Gastroesophageal sphincter (tissue), 4 donors: ENCODE data around the gene RASGEF1C. TPM values are rescaled to one million over a fixed set of nuclear protein-coding genes. Genes with fewer than 3 reads are reported as not detected.

ENCODE experiments used
- ATAC-seq: fragments of 150-250 bp; one replicate; pipeline ENCODE4 v1.9.1; 2016; ENCODE audit warnings: mild to moderate bottlenecking, moderate library complexity
- H3K27ac ChIP-seq, 4 donors: fragments of 200-600 bp; sonication (generic) in 3 of 4; 1 replicate in 3 of 4; 2 replicates in 1 of 4; pipeline ENCODE4 v1.5.1; 2016 to 2019
- H3K27me3 ChIP-seq: fragments of 200-600 bp; sonication (generic); one replicate; pipeline ENCODE4 v1.5.1; 2019
- H3K36me3 ChIP-seq, 2 donors: fragments of 200-600 bp; sonication (generic); one replicate each; pipeline ENCODE4 v1.5.1; 2019; ENCODE audit warnings: control low read depth in 1 of 2
- H3K4me1 ChIP-seq, 3 donors: fragments of 200-600 bp; sonication (generic); 1 replicate in 2 of 3; 2 replicates in 1 of 3; pipeline ENCODE4 v1.5.1; 2016 to 2019; ENCODE audit warnings: control low read depth in 2 of 3
- H3K4me3 ChIP-seq, 2 donors: fragments of 200-600 bp; sonication (generic); one replicate each; pipeline ENCODE4 v1.5.1; 2019; ENCODE audit warnings: mild to moderate bottlenecking in 1 of 2, moderate library complexity in 1 of 2
- H3K9me3 ChIP-seq, 3 donors: fragments of 200-600 bp; sonication (generic); one replicate each; pipeline ENCODE4 v1.5.1; 2017 to 2019; ENCODE audit warnings: control low read depth in 2 of 3
- EP300 ChIP-seq: sonication (generic); formaldehyde crosslinking; IDR thresholded peaks from one replicate; pipeline ENCODE4 v1.6.1; 2017; ENCODE audit warnings: antibody characterized with exemption, mild to moderate bottlenecking
- POLR2A ChIP-seq, 2 donors: fragments of 450-650 bp; IDR thresholded peaks; one replicate each; pipeline ENCODE4 v1.6.1; 2017; ENCODE audit warnings: antibody characterized with exemption in 2 of 2, mild to moderate bottlenecking in 2 of 2, moderate library complexity in 1 of 2
- POLR2AphosphoS5 ChIP-seq: sonication (generic); formaldehyde crosslinking; IDR thresholded peaks from one replicate; pipeline ENCODE4 v1.6.1; 2017; ENCODE audit warnings: antibody characterized with exemption
- WGBS, 2 donors: methylation state at CpG; one replicate each; pipeline ENCODE4 v1.1.5; 2018; ENCODE audit warnings: low coverage in 1 of 2; 5-methylcytosine and 5-hydroxymethylcytosine counted together
- total RNA-seq, 4 donors: library from RNA; depleted of rRNA; stranded (reverse); fragments of >200 nt; gene quantifications; one replicate each; pipeline ENCODE4 v1.1.0, GENCODE V29; 2016
- TF ChIP-seq, protein P1 (sequence below), 4 experiments: fragments of 200-600 bp in 2 of 4; fragments of 450-650 bp in 2 of 4; sonication (generic) in 1 of 4; IDR thresholded peaks; one replicate each; pipeline ENCODE4 v1.5.1; 2017 to 2019; ENCODE audit warnings: antibody characterized with exemption in 4 of 4, mild to moderate bottlenecking in 2 of 4, moderate library complexity in 2 of 4

Gene RASGEF1C
- total RNA-seq, 4 donors from 2014 or later = 0.81 to 8.4 (median 2.0) TPM

- Histone ChIP-seq H3K9me3 (peaks cover 0 to 12% (median 0%) of the 10 kb centered on the region in 3 donors), H3K27ac (no peak overlapping the region), H3K36me3 (no peaks in the 10 kb centered on the region), H3K4me1 (no peaks in the 10 kb centered on the region), H3K27me3 (no peaks in the 10 kb centered on the region), H3K4me3 (no peak overlapping the region)
- 48 to 65% methylated on average over 2 to 6 of the region's 6 CpGs for WGBS, 2 donors
- TF ChIP-seq EP300 (no peak), POLR2A (IDR thresholded peaks at IDR 0.05) (no peak), POLR2AphosphoS5 (no peak)
- TF ChIP-seq, protein P1, sequence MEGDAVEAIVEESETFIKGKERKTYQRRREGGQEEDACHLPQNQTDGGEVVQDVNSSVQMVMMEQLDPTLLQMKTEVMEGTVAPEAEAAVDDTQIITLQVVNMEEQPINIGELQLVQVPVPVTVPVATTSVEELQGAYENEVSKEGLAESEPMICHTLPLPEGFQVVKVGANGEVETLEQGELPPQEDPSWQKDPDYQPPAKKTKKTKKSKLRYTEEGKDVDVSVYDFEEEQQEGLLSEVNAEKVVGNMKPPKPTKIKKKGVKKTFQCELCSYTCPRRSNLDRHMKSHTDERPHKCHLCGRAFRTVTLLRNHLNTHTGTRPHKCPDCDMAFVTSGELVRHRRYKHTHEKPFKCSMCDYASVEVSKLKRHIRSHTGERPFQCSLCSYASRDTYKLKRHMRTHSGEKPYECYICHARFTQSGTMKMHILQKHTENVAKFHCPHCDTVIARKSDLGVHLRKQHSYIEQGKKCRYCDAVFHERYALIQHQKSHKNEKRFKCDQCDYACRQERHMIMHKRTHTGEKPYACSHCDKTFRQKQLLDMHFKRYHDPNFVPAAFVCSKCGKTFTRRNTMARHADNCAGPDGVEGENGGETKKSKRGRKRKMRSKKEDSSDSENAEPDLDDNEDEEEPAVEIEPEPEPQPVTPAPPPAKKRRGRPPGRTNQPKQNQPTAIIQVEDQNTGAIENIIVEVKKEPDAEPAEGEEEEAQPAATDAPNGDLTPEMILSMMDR (IDR thresholded peaks at IDR 0.05) = no peak
- ATAC-seq = no peak
These were observed 17.3 kb downstream of the RASGEF1C start for GRCh38 chr5:180191716-180192115.

GRCh38 chr5:180187767-180188166, 21.2 kb downstream of the RASGEF1C start:
- TF ChIP-seq POLR2AphosphoS5 = no peak
- TF ChIP-seq POLR2A (IDR thresholded peaks at IDR 0.05) = no peak
- TF ChIP-seq, protein P1 (IDR thresholded peaks at IDR 0.05) = no peak
- no peak for TF ChIP-seq EP300
- H3K9me3 ChIP-seq = peaks cover 0 to 23% (median 0%) of the 10 kb centered on the region in 3 donors
- WGBS, 2 donors = 60 to 77% methylated on average over 1 to 2 of the region's 2 CpGs
- H3K27me3 ChIP-seq = no peaks in the 10 kb centered on the region
- H3K4me1 ChIP-seq = no peaks in the 10 kb centered on the region
- H3K27ac ChIP-seq = no peak overlapping the region
- ATAC-seq = no peak
- no peak overlapping the region for H3K4me3 ChIP-seq
- no peaks in the 10 kb centered on the region for H3K36me3 ChIP-seq

- Histone ChIP-seq H3K9me3 (peaks cover 0 to 11% (median 0%) of the 10 kb centered on the region in 3 donors), H3K4me3 (no peak overlapping the region), H3K27ac (no peak overlapping the region), H3K27me3 (peaks cover 30% of the 10 kb centered on the region), H3K4me1 (peaks cover 0 to 10% (median 0%) of the 10 kb centered on the region in 3 donors), H3K36me3 (no peaks in the 10 kb centered on the region)
- 67 to 72% methylated on average over 5 to 10 of the region's 11 CpGs for WGBS, 2 donors
- no peak for TF ChIP-seq EP300
- no peak for ATAC-seq
These were observed 28.2 kb downstream of the RASGEF1C start for GRCh38 chr5:180180846-180181245.

- Histone ChIP-seq H3K9me3 (peaks cover 0 to 11% (median 0%) of the 10 kb centered on the region in 3 donors), H3K27me3 (peaks cover 30% of the 10 kb centered on the region), H3K4me1 (peaks cover 0 to 10% (median 0%) of the 10 kb centered on the region in 3 donors), H3K27ac (no peak overlapping the region), H3K4me3 (no peak overlapping the region), H3K36me3 (no peaks in the 10 kb centered on the region)
- TF ChIP-seq EP300 = no peak
- no peak for TF ChIP-seq POLR2A (IDR thresholded peaks at IDR 0.05)
- no peak for TF ChIP-seq POLR2AphosphoS5
- TF ChIP-seq, protein P1 (IDR thresholded peaks at IDR 0.05) = no peak
- 59 to 78% methylated on average over 1 to 2 of the region's 6 CpGs for WGBS, 2 donors
- no peak for ATAC-seq
These were observed 28.6 kb downstream of the RASGEF1C start for GRCh38 chr5:180180421-180180820.

- no peak for ATAC-seq
- Histone ChIP-seq H3K36me3 (no peaks in the 10 kb centered on the region), H3K9me3 (peaks cover 0 to 11% (median 0%) of the 10 kb centered on the region in 3 donors), H3K27me3 (peaks cover 30% of the 10 kb centered on the region), H3K4me3 (no peak overlapping the region), H3K4me1 (peaks cover 0 to 10% (median 0%) of the 10 kb centered on the region in 3 donors), H3K27ac (no peak overlapping the region)
- TF ChIP-seq, protein P1 (IDR thresholded peaks at IDR 0.05) = no peak
- TF ChIP-seq POLR2A (IDR thresholded peaks at IDR 0.05) (no peak), EP300 (no peak), POLR2AphosphoS5 (no peak)
- 57 to 59% methylated on average over 4 to 21 of the region's 23 CpGs for WGBS, 2 donors
These were observed 29.3 kb downstream of the RASGEF1C start for GRCh38 chr5:180179442-180180420.
